HepG2 (cell line): ENCODE results near the gene NALCN. TPM values are rescaled to one million over a fixed set of nuclear protein-coding genes. Genes with fewer than 3 reads are reported as not detected.

ENCODE experiments used
- ATAC-seq: fragments of 200-7000 bp; cut with Tn5 transposase; 3 replicates; pipeline ENCODE4 v1.9.1; 2020; ENCODE audit warnings: mild to moderate bottlenecking, moderate library complexity
- BruUV-seq: library from RNA; stranded (reverse); fragments of 400-500 nt; replicated peaks from 2 replicates; lab custom pipeline; 2021; lab: Mats Ljungman, UMichigan
- CTCF ChIA-PET: fragments of 300-600 bp; formaldehyde crosslinking; extraction: SDS; loops from one replicate; lab custom pipeline; 2021; ENCODE audit warnings: low total read pairs, inconsistent platforms, low intra/inter-chr PET ratio; lab: Yijun Ruan, JAX
- POLR2A ChIA-PET: fragments of 350-600 bp; sonication (Branson Sonifier 250); formaldehyde crosslinking; loops from one replicate; lab custom pipeline; 2020; ENCODE audit warnings: antibody characterized with exemption, inconsistent platforms; lab: Yijun Ruan, JAX
- DNase-seq: peaks from one replicate; pipeline ENCODE4 v3.0.0-alpha.2; 2015; ENCODE audit warnings: low spot score
- FAIRE-seq: peaks from 3 replicates; lab custom pipeline; 2011; peaks lifted over from hg19 to GRCh38; lab: Jason Lieb, UNC
- H2AFZ ChIP-seq: one replicate; pipeline ENCODE4 v1.6.1; 2011; ENCODE audit warnings: low read length, inconsistent platforms
- H3K27ac ChIP-seq: fragments of 300-600 bp; 3 replicates; pipeline ENCODE4 v1.8.0; 2011; ENCODE audit warnings: mixed run types, mild to moderate bottlenecking, mixed read lengths, low read length, inconsistent platforms; ENCODE audit not compliant: insufficient read depth; ENCODE audit errors: extremely low read length
- H3K27me3 ChIP-seq, 2 experiments: fragments of 200-600 bp in 1 of 2; 2 replicates in 1 of 2; 3 replicates in 1 of 2; pipeline versions ENCODE4 v1.6.0 to v1.8.0; 2011; ENCODE audit warnings: low read length in 2 of 2, mild to moderate bottlenecking in 2 of 2, moderate library complexity in 2 of 2, inconsistent platforms in 1 of 2; ENCODE audit not compliant: insufficient read depth in 2 of 2, control insufficient read depth in 1 of 2
- H3K36me3 ChIP-seq, 2 experiments: fragments of 200-600 bp in 1 of 2; replicated peaks in 1 of 2; 2 replicates in 1 of 2; 3 replicates in 1 of 2; pipeline versions ENCODE4 v1.5.1 to v1.8.0; 2011; ENCODE audit warnings: low read length in 2 of 2, inconsistent platforms in 1 of 2; ENCODE audit not compliant: insufficient read depth in 2 of 2, control insufficient read depth in 1 of 2
- H3K4me1 ChIP-seq: 2 replicates; pipeline ENCODE4 v1.5.1; 2012; ENCODE audit warnings: low read length, inconsistent platforms; ENCODE audit not compliant: insufficient read depth
- H3K4me2 ChIP-seq: 2 replicates; pipeline ENCODE4 v1.6.0; 2011; ENCODE audit warnings: low read depth, low read length, inconsistent platforms
- H3K4me3 ChIP-seq, 3 experiments: fragments of 200-600 bp in 1 of 3; sonication (generic), shearing (Covaris generic) in 1 of 3; replicated peaks in 1 of 3; 2 replicates each; pipeline ENCODE4 v1.5.1; 2011 to 2016; ENCODE audit warnings: low read length in 3 of 3, inconsistent platforms in 2 of 3, low read depth in 2 of 3, mild to moderate bottlenecking in 2 of 3, control low read depth in 1 of 3, mixed read lengths in 1 of 3; ENCODE audit not compliant: insufficient read depth in 1 of 3
- H3K79me2 ChIP-seq: one replicate; pipeline ENCODE4 v1.6.1; 2011; ENCODE audit warnings: low read length, inconsistent platforms; ENCODE audit not compliant: insufficient read depth
- H3K9ac ChIP-seq: 2 replicates; pipeline ENCODE4 v1.6.0; 2011; ENCODE audit warnings: mild to moderate bottlenecking, low read depth, low read length, inconsistent platforms; ENCODE audit not compliant: insufficient read depth
- H3K9me3 ChIP-seq: 2 replicates; pipeline ENCODE4 v1.5.1; 2012; ENCODE audit warnings: mild to moderate bottlenecking, low read length
- H4K20me1 ChIP-seq: 2 replicates; pipeline ENCODE4 v1.6.0; 2011; ENCODE audit warnings: inconsistent platforms, mild to moderate bottlenecking, low read length, moderate library complexity; ENCODE audit not compliant: insufficient read depth
- ADNP ChIP-seq: sonication (generic); formaldehyde crosslinking; IDR thresholded peaks from 2 replicates; pipeline ENCODE4 v1.4.0; 2020; ENCODE audit warnings: missing genetic modification reagents
- BATF2 ChIP-seq: sonication (generic); formaldehyde crosslinking; IDR thresholded peaks from 2 replicates; pipeline ENCODE4 v1.8.0; 2022; ENCODE audit warnings: mild to moderate bottlenecking, missing genetic modification reagents, moderate library complexity
- HMGXB4 ChIP-seq, 2 experiments: sonication (generic) in 1 of 2; formaldehyde crosslinking in 1 of 2; IDR thresholded peaks; 2 replicates each; pipeline versions ENCODE4 v1.4.0 to v1.6.1; 2018 to 2020; ENCODE audit warnings: missing genetic modification reagents in 2 of 2, borderline replicate concordance in 1 of 2, low read depth in 1 of 2, mild to moderate bottlenecking in 1 of 2, missing biosample characterization in 1 of 2
- RFX1 ChIP-seq: fragments of 450-650 bp; IDR thresholded peaks from 2 replicates; pipeline ENCODE4 v1.6.1; 2017
- TAF15 ChIP-seq: fragments of 200-400 bp; formaldehyde crosslinking; IDR thresholded peaks from one replicate; pipeline ENCODE4 v1.6.1; 2018; ENCODE audit warnings: mild to moderate bottlenecking, low read depth, low read length; ENCODE audit not compliant: poor library complexity, severe bottlenecking
- ZNF781 ChIP-seq: sonication (generic); formaldehyde crosslinking; IDR thresholded peaks from 2 replicates; pipeline ENCODE4 v1.5.1; 2020; ENCODE audit warnings: borderline replicate concordance, mild to moderate bottlenecking, missing genetic modification reagents; ENCODE audit errors: not compliant biosample characterization
- WGBS: methylation state at CpG from one replicate; pipeline ENCODE4 v1.1.6; 2017; ENCODE audit warnings: low lambda C conversion rate; 5-methylcytosine and 5-hydroxymethylcytosine counted together
- in situ Hi-C: cut with HindIII; loops from 2 replicates; pipeline ENCODE4 v1.10.0; 2017; ENCODE audit warnings: low pct_unique_long_range_greater_than_20kb; ENCODE audit not compliant: extremely low pct_ligation_motif_present
- intact Hi-C: fragments of 100-400 bp; cut with micrococcal nuclease; formaldehyde crosslinking; loops from one replicate; pipeline ENCODE4 v1.10.0; 2022; ENCODE audit not compliant: unreplicated experiment
- polyA plus RNA-seq, 8 experiments: library from polyadenylated mRNA; depleted of rRNA in 3 of 8; stranded (reverse) in 7 of 8; unstranded in 1 of 8; fragments of >200 nt; fragmentation: Illumina TruSeq in 4 of 8; extraction: Trizol in 4 of 8; gene quantifications; 2 replicates each; pipeline versions ENCODE4 v1.2.1 to v1.2.3, GENCODE V29; 2011 to 2016; ENCODE audit warnings: low read depth in 4 of 8, missing spikeins in 1 of 8, mixed read lengths in 1 of 8; ENCODE audit not compliant: insufficient read depth in 1 of 8
- total RNA-seq, 5 experiments: library from RNA; depleted of rRNA; stranded (reverse); fragments of >200 nt; fragmentation: Illumina TruSeq; extraction: Trizol; gene quantifications; 2 replicates each; pipeline ENCODE4 v1.2.3, GENCODE V29; 2016; ENCODE audit warnings: low read depth in 1 of 5

Gene NALCN
- total and polyA plus RNA-seq, 2 of the 13 experiments (the other 11 are each of a cell fraction or from before 2014, with no cell fraction given), result not detected

GRCh38 chr13:101210774-101211173 lies 205.5 kb downstream of the NALCN start:
- CTCF ChIA-PET, result no interaction called here
- no peaks in the 10 kb centered on the region for H3K9me3 ChIP-seq
- no peak overlapping the region for H3K4me2 ChIP-seq
- no peaks in the 10 kb centered on the region for H3K27me3 ChIP-seq
- no peak for DNase-seq
- TF ChIP-seq HMGXB4 (CRISPR knock-in tag; IDR thresholded peaks at IDR 0.05; ENCODE audit: borderline replicate concordance in 1 of 2, low read depth in 1 of 2) (no peak), RFX1 (no peak), ADNP (CRISPR knock-in tag) (no peak), ZNF781 (CRISPR knock-in tag) (no peak), BATF2 (CRISPR knock-in tag) (no peak), TAF15 (no peak)
- no peak overlapping the region for H3K9ac ChIP-seq
- no peaks in the 10 kb centered on the region for H3K79me2 ChIP-seq
- no peak for ATAC-seq
- H3K27ac ChIP-seq, result no peak overlapping the region
- FAIRE-seq, result no peak
- BruUV-seq, result no TSS peak
- H2AFZ ChIP-seq, result no peak overlapping the region
- H3K4me1 ChIP-seq, result no peaks in the 10 kb centered on the region
- H4K20me1 ChIP-seq, result no peaks in the 10 kb centered on the region
- 7% methylated on average over 3 of the region's 3 CpGs for WGBS
- in situ Hi-C loops, result no loop called here
- no peak overlapping the region for H3K4me3 ChIP-seq
- POLR2A ChIA-PET, result no interaction called here
- H3K36me3 ChIP-seq, result no peaks in the 10 kb centered on the region
- intact Hi-C loops, result no loop called here
